Measurements from ENCODE around the gene IMPDH2. TPM values are rescaled to one million over a fixed set of nuclear protein-coding genes. Genes with fewer than 3 reads are reported as not detected.

The IMPDH2 gene
- total RNA-seq, 1 donor from 2014 or later: 100 TPM

DNA sequence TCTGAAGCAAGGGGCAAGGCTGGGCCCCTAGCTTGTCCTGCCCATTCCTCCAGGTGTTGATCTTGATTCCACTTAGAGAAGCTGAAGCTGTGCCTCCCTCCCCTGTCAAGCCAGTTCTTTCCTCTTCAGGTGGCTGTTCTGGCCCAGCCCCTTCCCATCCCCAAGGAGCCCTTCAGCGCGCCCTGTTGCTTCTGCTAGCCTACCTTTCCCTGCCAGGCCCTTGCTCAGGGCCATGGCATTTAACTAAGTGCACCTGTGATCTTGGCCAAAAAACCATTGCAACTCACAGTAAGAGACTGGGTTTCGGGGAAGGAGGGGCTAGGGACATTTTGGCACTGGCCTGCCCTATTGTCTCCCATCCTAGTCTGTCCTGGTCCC lies 23.9 kb downstream of the IMPDH2 start:
- DNase-seq: no peak
- H3K4me3 Mint-ChIP-seq (ENCODE audit: unreplicated experiment): no peak overlapping the region
- no peaks in the 10 kb centered on the region for H3K36me3 Mint-ChIP-seq (ENCODE audit: unreplicated experiment)
- H3K9me3 Mint-ChIP-seq (ENCODE audit: unreplicated experiment): peaks cover 5% of the 10 kb centered on the region
- no peak overlapping the region for H3K27ac Mint-ChIP-seq (ENCODE audit: unreplicated experiment)
- TF ChIP-seq, protein P1, sequence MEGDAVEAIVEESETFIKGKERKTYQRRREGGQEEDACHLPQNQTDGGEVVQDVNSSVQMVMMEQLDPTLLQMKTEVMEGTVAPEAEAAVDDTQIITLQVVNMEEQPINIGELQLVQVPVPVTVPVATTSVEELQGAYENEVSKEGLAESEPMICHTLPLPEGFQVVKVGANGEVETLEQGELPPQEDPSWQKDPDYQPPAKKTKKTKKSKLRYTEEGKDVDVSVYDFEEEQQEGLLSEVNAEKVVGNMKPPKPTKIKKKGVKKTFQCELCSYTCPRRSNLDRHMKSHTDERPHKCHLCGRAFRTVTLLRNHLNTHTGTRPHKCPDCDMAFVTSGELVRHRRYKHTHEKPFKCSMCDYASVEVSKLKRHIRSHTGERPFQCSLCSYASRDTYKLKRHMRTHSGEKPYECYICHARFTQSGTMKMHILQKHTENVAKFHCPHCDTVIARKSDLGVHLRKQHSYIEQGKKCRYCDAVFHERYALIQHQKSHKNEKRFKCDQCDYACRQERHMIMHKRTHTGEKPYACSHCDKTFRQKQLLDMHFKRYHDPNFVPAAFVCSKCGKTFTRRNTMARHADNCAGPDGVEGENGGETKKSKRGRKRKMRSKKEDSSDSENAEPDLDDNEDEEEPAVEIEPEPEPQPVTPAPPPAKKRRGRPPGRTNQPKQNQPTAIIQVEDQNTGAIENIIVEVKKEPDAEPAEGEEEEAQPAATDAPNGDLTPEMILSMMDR (IDR thresholded peaks at IDR 0.05; ENCODE audit: partially characterized antibody, unreplicated experiment): no peak
- peaks cover 3% of the 10 kb centered on the region for H3K27me3 Mint-ChIP-seq (ENCODE audit: unreplicated experiment)
- peaks cover 7% of the 10 kb centered on the region for H3K4me1 Mint-ChIP-seq (ENCODE audit: low read depth, unreplicated experiment)

DNA sequence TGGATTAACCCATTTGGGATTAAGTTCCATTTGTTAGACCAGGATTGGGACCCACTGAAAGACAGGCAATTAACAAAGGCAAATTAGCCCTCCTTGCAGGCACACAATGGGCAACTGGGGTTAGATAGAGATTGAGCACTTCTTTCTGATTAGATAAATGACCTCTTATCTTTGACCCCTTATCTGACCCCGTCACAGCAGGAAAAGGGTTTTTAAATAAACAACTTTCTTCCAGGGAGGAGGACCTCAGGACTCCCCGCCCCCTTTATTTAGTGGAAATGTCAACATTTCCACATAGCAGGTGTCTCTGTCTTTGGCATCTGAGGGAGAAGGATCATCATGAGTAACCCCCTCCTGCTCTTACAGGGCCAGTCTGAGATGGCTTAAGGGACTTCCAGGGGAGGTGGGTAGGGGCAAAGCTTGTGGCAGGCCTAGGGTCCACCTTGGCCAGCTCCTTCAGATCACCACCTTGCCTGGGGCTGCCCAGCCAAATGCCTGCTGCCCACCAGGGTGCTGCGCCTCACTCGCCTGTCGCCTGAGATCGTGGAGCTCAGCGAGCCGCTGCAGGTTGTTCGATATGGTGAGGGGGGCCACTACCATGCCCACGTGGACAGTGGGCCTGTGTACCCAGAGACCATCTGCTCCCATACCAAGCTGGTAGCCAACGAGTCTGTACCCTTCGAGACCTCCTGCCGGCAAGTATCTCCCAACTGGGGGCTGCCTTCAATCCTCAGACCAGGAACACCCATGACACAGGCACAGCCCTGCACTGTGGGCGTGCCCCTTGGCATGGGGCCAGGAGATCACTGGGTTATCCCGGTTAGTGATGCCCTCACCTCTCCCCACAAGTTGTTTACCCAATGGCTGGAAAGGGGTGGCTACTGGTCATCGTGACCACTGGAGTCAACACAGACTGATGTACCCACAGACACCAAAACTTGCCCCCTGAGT lies 24.6 kb downstream of the IMPDH2 start:
- H3K4me1 Mint-ChIP-seq (ENCODE audit: low read depth, unreplicated experiment): peaks cover 10% of the 10 kb centered on the region
- no peak overlapping the region for H3K27ac Mint-ChIP-seq (ENCODE audit: unreplicated experiment)
- H3K36me3 Mint-ChIP-seq (ENCODE audit: unreplicated experiment): no peaks in the 10 kb centered on the region
- no peak overlapping the region for H3K4me3 Mint-ChIP-seq (ENCODE audit: unreplicated experiment)
- no peak for DNase-seq
- TF ChIP-seq, protein P1 (IDR thresholded peaks at IDR 0.05; ENCODE audit: partially characterized antibody, unreplicated experiment): no peak
- peaks cover 5% of the 10 kb centered on the region for H3K9me3 Mint-ChIP-seq (ENCODE audit: unreplicated experiment)
- peaks cover 3% of the 10 kb centered on the region for H3K27me3 Mint-ChIP-seq (ENCODE audit: unreplicated experiment)

DNA sequence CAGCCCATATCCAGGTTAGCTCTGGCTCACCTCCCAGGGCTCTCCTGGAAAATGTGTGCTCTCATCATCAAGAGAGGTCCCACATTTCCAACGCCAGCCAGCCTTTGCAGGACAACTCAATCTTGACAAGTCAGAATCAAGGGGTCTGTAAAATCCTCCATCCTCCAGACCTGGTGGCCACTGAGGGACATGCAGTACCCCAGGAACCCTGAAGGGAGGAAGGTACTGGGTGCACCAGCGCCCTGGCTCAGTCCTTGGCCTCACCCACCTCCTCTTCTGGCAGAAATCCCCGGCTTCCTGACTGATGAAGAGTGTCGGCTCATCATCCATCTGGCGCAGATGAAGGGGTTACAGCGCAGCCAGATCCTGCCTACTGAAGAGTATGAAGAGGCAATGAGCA lies 28.0 kb downstream of the IMPDH2 start:
- Mint-ChIP-seq H3K4me3 (ENCODE audit: unreplicated experiment) (no peak overlapping the region), H3K36me3 (ENCODE audit: unreplicated experiment) (no peaks in the 10 kb centered on the region), H3K4me1 (ENCODE audit: low read depth, unreplicated experiment) (peaks cover 3% of the 10 kb centered on the region), H3K27ac (ENCODE audit: unreplicated experiment) (no peak overlapping the region), H3K9me3 (ENCODE audit: unreplicated experiment) (no peaks in the 10 kb centered on the region), H3K27me3 (ENCODE audit: unreplicated experiment) (no peaks in the 10 kb centered on the region)
- no peak for DNase-seq
- TF ChIP-seq, protein P1 (IDR thresholded peaks at IDR 0.05; ENCODE audit: partially characterized antibody, unreplicated experiment): no peak

DNA sequence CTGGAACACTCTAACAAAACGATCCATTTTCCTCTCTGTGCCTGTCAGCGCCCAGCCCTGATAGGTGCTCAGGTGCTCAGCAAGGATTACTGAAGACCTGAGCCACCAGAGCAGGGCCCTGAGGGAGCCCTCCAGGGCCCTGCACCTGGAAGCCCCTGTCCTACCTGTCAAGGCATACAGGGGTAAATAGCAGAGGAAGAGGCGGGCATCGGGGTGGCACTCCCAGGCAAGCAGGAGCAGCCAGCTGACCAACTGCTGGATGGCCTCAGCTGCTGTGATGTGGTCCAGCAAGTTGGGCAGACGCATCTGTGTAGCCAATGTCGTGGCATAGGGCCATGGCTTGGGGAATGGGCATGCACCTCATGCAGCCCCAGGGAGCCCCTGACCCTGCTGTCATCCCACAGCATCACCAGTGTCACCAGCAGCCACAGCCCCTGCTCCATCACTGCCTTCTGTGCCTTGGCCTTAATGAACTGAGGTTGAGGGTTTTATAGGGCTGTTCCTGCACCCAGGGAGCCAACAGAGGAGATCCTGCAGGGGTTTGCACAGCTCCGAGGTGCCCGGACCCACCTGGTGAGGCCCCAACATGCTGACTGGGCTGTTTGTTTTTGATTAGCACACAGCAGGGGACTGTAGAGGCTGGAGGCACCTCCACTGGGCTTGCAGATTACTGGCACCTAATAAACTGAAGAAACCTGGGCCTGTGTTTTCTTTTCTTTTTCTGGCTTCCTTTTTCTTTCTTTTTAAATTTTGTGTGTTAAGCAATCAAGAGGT lies 29.9 kb downstream of the IMPDH2 start:
- no peaks in the 10 kb centered on the region for H3K9me3 Mint-ChIP-seq (ENCODE audit: unreplicated experiment)
- no peak overlapping the region for H3K4me3 Mint-ChIP-seq (ENCODE audit: unreplicated experiment)
- no peak overlapping the region for H3K27ac Mint-ChIP-seq (ENCODE audit: unreplicated experiment)
- TF ChIP-seq, protein P1 (IDR thresholded peaks at IDR 0.05; ENCODE audit: partially characterized antibody, unreplicated experiment): no peak
- H3K36me3 Mint-ChIP-seq (ENCODE audit: unreplicated experiment): no peaks in the 10 kb centered on the region
- DNase-seq: no peak
- peaks cover 3% of the 10 kb centered on the region for H3K4me1 Mint-ChIP-seq (ENCODE audit: low read depth, unreplicated experiment)
- peaks cover 5% of the 10 kb centered on the region for H3K27me3 Mint-ChIP-seq (ENCODE audit: unreplicated experiment)

Data from glutamatergic neuron (in vitro differentiated cells).